ENCODE measurements around the gene DUSP5.

The DUSP5 gene

GRCh38 chr10:110492069-110492822, 5.5 kb upstream of the DUSP5 start:
- Histone ChIP-seq H3K9ac (ENCODE audit: low read depth in 1 of 2, low read length in 2 of 2) (no peak overlapping the region), H3K9me3 (ENCODE audit: control insufficient read depth in 2 of 2, low read length in 2 of 2) (no peaks in the 10 kb centered on the region), H3K4me1 (ENCODE audit: control insufficient read depth in 2 of 2, insufficient read depth in 2 of 2, low read length in 2 of 2) (peaks cover 9 to 13% of the 10 kb centered on the region in 2 donors), H3K36me3 (ENCODE audit: control insufficient read depth in 2 of 2, insufficient read depth in 2 of 2, low read length in 2 of 2) (no peaks in the 10 kb centered on the region), H3K27ac (ENCODE audit: low read depth in 2 of 2, low read length in 2 of 2) (no peak overlapping the region), H3K4me3 (ENCODE audit: low read length in 2 of 2) (no peak overlapping the region), H3K27me3 (ENCODE audit: control insufficient read depth in 2 of 2, insufficient read depth in 2 of 2, low read length in 2 of 2) (peaks cover 3 to 26% of the 10 kb centered on the region in 2 donors)

GRCh38 chr10:110493832-110494426, 3.8 kb upstream of the DUSP5 start:
- H3K4me1 ChIP-seq (ENCODE audit: control insufficient read depth in 2 of 2, insufficient read depth in 2 of 2, low read length in 2 of 2): peaks cover 17 to 20% of the 10 kb centered on the region in 2 donors
- no peaks in the 10 kb centered on the region for H3K36me3 ChIP-seq (ENCODE audit: control insufficient read depth in 2 of 2, insufficient read depth in 2 of 2, low read length in 2 of 2)
- no peak overlapping the region for H3K27ac ChIP-seq (ENCODE audit: low read depth in 2 of 2, low read length in 2 of 2)
- no peaks in the 10 kb centered on the region for H3K9me3 ChIP-seq (ENCODE audit: control insufficient read depth in 2 of 2, low read length in 2 of 2)
- no peak overlapping the region for H3K4me3 ChIP-seq (ENCODE audit: low read length in 2 of 2)
- peaks cover 3 to 24% of the 10 kb centered on the region in 2 donors for H3K27me3 ChIP-seq (ENCODE audit: control insufficient read depth in 2 of 2, insufficient read depth in 2 of 2, low read length in 2 of 2)
- H3K9ac ChIP-seq (ENCODE audit: low read depth in 1 of 2, low read length in 2 of 2): no peak overlapping the region

GRCh38 chr10:110494532-110494931, 3.2 kb upstream of the DUSP5 start:
- no peak overlapping the region for H3K9ac ChIP-seq (ENCODE audit: low read depth in 1 of 2, low read length in 2 of 2)
- no peaks in the 10 kb centered on the region for H3K9me3 ChIP-seq (ENCODE audit: control insufficient read depth in 2 of 2, low read length in 2 of 2)
- H3K4me3 ChIP-seq (ENCODE audit: low read length in 2 of 2): no peak overlapping the region
- H3K36me3 ChIP-seq (ENCODE audit: control insufficient read depth in 2 of 2, insufficient read depth in 2 of 2, low read length in 2 of 2): no peaks in the 10 kb centered on the region
- peaks cover 3 to 24% of the 10 kb centered on the region in 2 donors for H3K27me3 ChIP-seq (ENCODE audit: control insufficient read depth in 2 of 2, insufficient read depth in 2 of 2, low read length in 2 of 2)
- H3K27ac ChIP-seq (ENCODE audit: low read depth in 2 of 2, low read length in 2 of 2): no peak overlapping the region
- H3K4me1 ChIP-seq (ENCODE audit: control insufficient read depth in 2 of 2, insufficient read depth in 2 of 2, low read length in 2 of 2): peaks cover 22 to 23% of the 10 kb centered on the region in 2 donors

- peak overlapping the region; percentile 75 to 79 for H3K4me3 ChIP-seq (ENCODE audit: low read length in 2 of 2)
- H3K27me3 ChIP-seq (ENCODE audit: control insufficient read depth in 2 of 2, insufficient read depth in 2 of 2, low read length in 2 of 2): peaks cover 11 to 36% of the 10 kb centered on the region in 2 donors
- peak overlapping the region in 1 of 2 donors; percentile 88 for H3K27ac ChIP-seq (ENCODE audit: low read depth in 2 of 2, low read length in 2 of 2)
- no peaks in the 10 kb centered on the region for H3K9me3 ChIP-seq (ENCODE audit: control insufficient read depth in 2 of 2, low read length in 2 of 2)
- no peaks in the 10 kb centered on the region for H3K36me3 ChIP-seq (ENCODE audit: control insufficient read depth in 2 of 2, insufficient read depth in 2 of 2, low read length in 2 of 2)
- peak overlapping the region in 1 of 2 donors; percentile 15 for H3K9ac ChIP-seq (ENCODE audit: low read depth in 1 of 2, low read length in 2 of 2)
- H3K4me1 ChIP-seq (ENCODE audit: control insufficient read depth in 2 of 2, insufficient read depth in 2 of 2, low read length in 2 of 2): peaks cover 25 to 31% of the 10 kb centered on the region in 2 donors
Measured at GRCh38 chr10:110495731-110496552, 1.8 kb upstream of the DUSP5 start.

GRCh38 chr10:110496553-110497437, 912 bp upstream of the DUSP5 start:
- Histone ChIP-seq H3K4me3 (ENCODE audit: low read length in 2 of 2) (peak overlapping the region; percentile 75 to 79), H3K9me3 (ENCODE audit: control insufficient read depth in 2 of 2, low read length in 2 of 2) (no peaks in the 10 kb centered on the region), H3K9ac (ENCODE audit: low read depth in 1 of 2, low read length in 2 of 2) (peak overlapping the region; percentile 79 to 83), H3K27ac (ENCODE audit: low read depth in 2 of 2, low read length in 2 of 2) (peak overlapping the region; percentile 88 to 89), H3K4me1 (ENCODE audit: control insufficient read depth in 2 of 2, insufficient read depth in 2 of 2, low read length in 2 of 2) (peaks cover 33 to 39% of the 10 kb centered on the region in 2 donors), H3K27me3 (ENCODE audit: control insufficient read depth in 2 of 2, insufficient read depth in 2 of 2, low read length in 2 of 2) (peaks cover 11 to 39% of the 10 kb centered on the region in 2 donors), H3K36me3 (ENCODE audit: control insufficient read depth in 2 of 2, insufficient read depth in 2 of 2, low read length in 2 of 2) (no peaks in the 10 kb centered on the region)

- Histone ChIP-seq H3K4me3 (ENCODE audit: low read length in 2 of 2) (peak overlapping the region; percentile 64 to 74), H3K36me3 (ENCODE audit: control insufficient read depth in 2 of 2, insufficient read depth in 2 of 2, low read length in 2 of 2) (no peaks in the 10 kb centered on the region), H3K9me3 (ENCODE audit: control insufficient read depth in 2 of 2, low read length in 2 of 2) (no peaks in the 10 kb centered on the region), H3K9ac (ENCODE audit: low read depth in 1 of 2, low read length in 2 of 2) (peak overlapping the region; percentile 72 to 83), H3K27ac (ENCODE audit: low read depth in 2 of 2, low read length in 2 of 2) (peak overlapping the region; percentile 52 to 88), H3K27me3 (ENCODE audit: control insufficient read depth in 2 of 2, insufficient read depth in 2 of 2, low read length in 2 of 2) (peaks cover 15 to 49% of the 10 kb centered on the region in 2 donors), H3K4me1 (ENCODE audit: control insufficient read depth in 2 of 2, insufficient read depth in 2 of 2, low read length in 2 of 2) (peaks cover 48 to 49% of the 10 kb centered on the region in 2 donors)
Measured at GRCh38 chr10:110498087-110498981, 627 bp downstream of the DUSP5 start.

- Histone ChIP-seq H3K4me1 (ENCODE audit: control insufficient read depth in 2 of 2, insufficient read depth in 2 of 2, low read length in 2 of 2) (peaks cover 55 to 56% of the 10 kb centered on the region in 2 donors), H3K27me3 (ENCODE audit: control insufficient read depth in 2 of 2, insufficient read depth in 2 of 2, low read length in 2 of 2) (peaks cover 15 to 49% of the 10 kb centered on the region in 2 donors), H3K9me3 (ENCODE audit: control insufficient read depth in 2 of 2, low read length in 2 of 2) (no peaks in the 10 kb centered on the region), H3K9ac (ENCODE audit: low read depth in 1 of 2, low read length in 2 of 2) (peak overlapping the region; percentile 49 to 83), H3K36me3 (ENCODE audit: control insufficient read depth in 2 of 2, insufficient read depth in 2 of 2, low read length in 2 of 2) (no peaks in the 10 kb centered on the region), H3K4me3 (ENCODE audit: low read length in 2 of 2) (peak overlapping the region; percentile 64 to 74), H3K27ac (ENCODE audit: low read depth in 2 of 2, low read length in 2 of 2) (peak overlapping the region; percentile 52 to 88)
Measured at GRCh38 chr10:110498982-110499795, 1.5 kb downstream of the DUSP5 start.

- Histone ChIP-seq H3K4me3 (ENCODE audit: low read length in 2 of 2) (peak overlapping the region; percentile 64 to 74), H3K27ac (ENCODE audit: low read depth in 2 of 2, low read length in 2 of 2) (peak overlapping the region; percentile 6 to 88)
Measured at GRCh38 chr10:110499796-110500514, 2.2 kb downstream of the DUSP5 start.

More at GRCh38 chr10:110499796-110500514, 2.2 kb downstream of the DUSP5 start:
- H3K36me3 ChIP-seq (ENCODE audit: control insufficient read depth in 2 of 2, insufficient read depth in 2 of 2, low read length in 2 of 2): no peaks in the 10 kb centered on the region
- peaks cover 61 to 64% of the 10 kb centered on the region in 2 donors for H3K4me1 ChIP-seq (ENCODE audit: control insufficient read depth in 2 of 2, insufficient read depth in 2 of 2, low read length in 2 of 2)
- H3K27me3 ChIP-seq (ENCODE audit: control insufficient read depth in 2 of 2, insufficient read depth in 2 of 2, low read length in 2 of 2): peaks cover 15 to 49% of the 10 kb centered on the region in 2 donors
- peak overlapping the region; percentile 49 to 83 for H3K9ac ChIP-seq (ENCODE audit: low read depth in 1 of 2, low read length in 2 of 2)
- H3K9me3 ChIP-seq (ENCODE audit: control insufficient read depth in 2 of 2, low read length in 2 of 2): no peaks in the 10 kb centered on the region

Data from mucosa of rectum (tissue), 2 donors.